ENCODE data around the gene POU2F2. TPM values are rescaled to one million over a fixed set of nuclear protein-coding genes. Genes with fewer than 3 reads are reported as not detected.
A peak's percentile ranks its signal among the peaks of the same experiment; 100 is the strongest.

The POU2F2 gene
- polyA plus RNA-seq, 1 experiment = 1.9 TPM

- no peak overlapping the region for H3K4me3 ChIP-seq (ENCODE audit: low read depth, low read length)
- no peaks in the 10 kb centered on the region for H3K27me3 ChIP-seq (ENCODE audit: control insufficient read depth, insufficient read depth, low read length)
- CTCF ChIA-PET = interaction anchor here (0.8 to 1.0 kb wide), 2 partner anchors 56 to 85 kb away, joined by 3 read pairs; no protein-coding TSS in a partner anchor
- no peak for DNase-seq (ENCODE audit: low read depth, low spot score)
- H3K27ac ChIP-seq (ENCODE audit: low read depth, low read length) = no peak overlapping the region
- POLR2A ChIA-PET = no interaction called here
- TF ChIP-seq, protein P1, sequence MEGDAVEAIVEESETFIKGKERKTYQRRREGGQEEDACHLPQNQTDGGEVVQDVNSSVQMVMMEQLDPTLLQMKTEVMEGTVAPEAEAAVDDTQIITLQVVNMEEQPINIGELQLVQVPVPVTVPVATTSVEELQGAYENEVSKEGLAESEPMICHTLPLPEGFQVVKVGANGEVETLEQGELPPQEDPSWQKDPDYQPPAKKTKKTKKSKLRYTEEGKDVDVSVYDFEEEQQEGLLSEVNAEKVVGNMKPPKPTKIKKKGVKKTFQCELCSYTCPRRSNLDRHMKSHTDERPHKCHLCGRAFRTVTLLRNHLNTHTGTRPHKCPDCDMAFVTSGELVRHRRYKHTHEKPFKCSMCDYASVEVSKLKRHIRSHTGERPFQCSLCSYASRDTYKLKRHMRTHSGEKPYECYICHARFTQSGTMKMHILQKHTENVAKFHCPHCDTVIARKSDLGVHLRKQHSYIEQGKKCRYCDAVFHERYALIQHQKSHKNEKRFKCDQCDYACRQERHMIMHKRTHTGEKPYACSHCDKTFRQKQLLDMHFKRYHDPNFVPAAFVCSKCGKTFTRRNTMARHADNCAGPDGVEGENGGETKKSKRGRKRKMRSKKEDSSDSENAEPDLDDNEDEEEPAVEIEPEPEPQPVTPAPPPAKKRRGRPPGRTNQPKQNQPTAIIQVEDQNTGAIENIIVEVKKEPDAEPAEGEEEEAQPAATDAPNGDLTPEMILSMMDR (IDR thresholded peaks at IDR 0.05; ENCODE audit: low read depth, low read length) = no peak
- no peaks in the 10 kb centered on the region; the same call in 1 of the 2 replicates for H3K9me3 ChIP-seq (ENCODE audit: control insufficient read depth, insufficient read depth, low read length)
Measured at GRCh38 chr19:42090672-42091071, 41.6 kb downstream of the POU2F2 start.

DNA sequence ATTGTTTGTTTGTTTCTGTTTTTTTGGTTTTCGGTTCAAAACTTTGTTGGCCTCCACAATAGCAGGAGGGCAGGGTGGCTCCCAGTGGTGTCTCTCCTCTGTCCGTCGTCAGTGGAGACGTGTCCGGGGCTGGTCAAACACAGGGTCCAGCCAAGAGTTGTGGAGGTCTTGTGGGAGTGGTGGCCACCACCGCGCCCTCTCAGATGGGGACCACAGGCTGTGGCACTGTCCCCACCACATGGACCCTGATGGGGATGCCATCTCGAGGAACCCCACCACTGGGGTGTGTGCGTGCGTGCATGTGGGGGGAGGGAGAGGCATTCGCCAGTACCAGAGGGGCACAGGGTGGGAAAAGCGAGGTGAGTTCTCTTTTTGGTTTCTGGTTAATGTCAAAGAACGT, 42.5 kb downstream of the POU2F2 start:
- H3K27me3 ChIP-seq (ENCODE audit: control insufficient read depth, insufficient read depth, low read length) = no peaks in the 10 kb centered on the region
- no peak for DNase-seq (ENCODE audit: low read depth, low spot score)
- TF ChIP-seq, protein P1 (IDR thresholded peaks at IDR 0.05; ENCODE audit: low read depth, low read length) = no peak
- no peak overlapping the region for H3K4me3 ChIP-seq (ENCODE audit: low read depth, low read length)
- CTCF ChIA-PET = interaction anchor here (1.0 kb wide), 1 partner anchor 55 kb away, joined by 3 read pairs; no protein-coding TSS in a partner anchor
- no peaks in the 10 kb centered on the region; the same call in 1 of the 2 replicates for H3K9me3 ChIP-seq (ENCODE audit: control insufficient read depth, insufficient read depth, low read length)
- POLR2A ChIA-PET = no interaction called here
- no peak overlapping the region for H3K27ac ChIP-seq (ENCODE audit: low read depth, low read length)

- H3K27me3 ChIP-seq (ENCODE audit: control insufficient read depth, insufficient read depth, low read length) = no peaks in the 10 kb centered on the region
- CTCF ChIA-PET = no interaction called here
- DNase-seq (ENCODE audit: low read depth, low spot score) = no peak
- peak overlapping the region; percentile 83 for H3K27ac ChIP-seq (ENCODE audit: low read depth, low read length)
- POLR2A ChIA-PET = no interaction called here
- H3K9me3 ChIP-seq (ENCODE audit: control insufficient read depth, insufficient read depth, low read length) = no peaks in the 10 kb centered on the region; the same call in 1 of the 2 replicates
- TF ChIP-seq, protein P1 (IDR thresholded peaks at IDR 0.05; ENCODE audit: low read depth, low read length) = no peak
- H3K4me3 ChIP-seq (ENCODE audit: low read depth, low read length) = no peak overlapping the region
Measured at GRCh38 chr19:42089191-42089750, 43.0 kb downstream of the POU2F2 start.

DNA sequence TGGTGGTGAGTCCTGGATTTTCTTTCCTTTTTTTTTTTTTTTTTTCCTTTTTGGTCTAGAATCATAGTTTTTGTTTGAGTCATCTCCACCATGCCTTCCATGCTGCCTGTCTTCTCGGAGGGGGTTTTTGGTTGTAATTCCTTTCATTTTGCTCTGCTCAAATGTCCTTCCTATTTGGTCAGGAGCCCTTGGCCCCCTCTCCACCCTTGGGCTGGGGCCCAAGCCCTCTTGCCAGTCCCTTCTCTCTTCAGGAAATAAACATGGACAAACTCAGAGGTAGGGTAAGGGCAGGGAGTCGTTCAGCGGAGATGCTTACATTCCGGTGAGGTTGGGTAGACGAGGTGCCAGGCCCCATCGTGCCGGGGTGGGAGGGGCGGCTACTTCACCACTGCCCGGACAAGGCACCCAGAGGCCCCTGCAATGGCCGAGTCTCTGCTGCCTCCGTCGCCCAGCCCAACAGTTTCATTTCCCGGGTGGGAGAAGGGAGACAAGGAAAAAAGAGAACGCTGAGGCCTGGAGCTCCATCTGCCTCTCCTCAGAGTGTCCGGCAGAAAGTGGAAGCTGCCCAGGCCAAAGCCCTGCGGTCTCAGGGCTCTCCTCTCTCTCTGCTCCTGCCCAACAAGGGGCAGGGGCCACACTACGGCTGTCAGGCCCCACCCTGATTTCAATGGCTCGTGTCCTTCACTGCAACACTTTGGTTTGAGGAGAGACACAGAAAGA, 43.6 kb downstream of the POU2F2 start:
- CTCF ChIA-PET = no interaction called here
- H3K9me3 ChIP-seq (ENCODE audit: control insufficient read depth, insufficient read depth, low read length) = no peaks in the 10 kb centered on the region; the same call in 1 of the 2 replicates
- peak overlapping the region; percentile 83 for H3K27ac ChIP-seq (ENCODE audit: low read depth, low read length)
- peak overlapping the region; percentile 23; the same call in 1 of the 2 replicates for H3K4me3 ChIP-seq (ENCODE audit: low read depth, low read length)
- TF ChIP-seq, protein P1 (IDR thresholded peaks at IDR 0.05; ENCODE audit: low read depth, low read length) = no peak
- no peaks in the 10 kb centered on the region for H3K27me3 ChIP-seq (ENCODE audit: control insufficient read depth, insufficient read depth, low read length)
- DNase-seq (ENCODE audit: low read depth, low spot score) = peak; percentile 38
- POLR2A ChIA-PET = no interaction called here

Data from AG04450 (cell line).